Stimulated activated CD8-positive, alpha-beta memory T cell treated with anti-CD3 and anti-CD28 coated beads, Interleukin-4, amount 100 ng/mL, for 1 hour (primary cell): ENCODE results near the gene PLCL1.

Experiments used
- DNase-seq, 2 donors: peaks; one replicate each; pipeline ENCODE4 v3.0.0-alpha.2; 2020; ENCODE audit warnings: low read depth in 2 of 2, low spot score in 1 of 2

The PLCL1 gene

DNA sequence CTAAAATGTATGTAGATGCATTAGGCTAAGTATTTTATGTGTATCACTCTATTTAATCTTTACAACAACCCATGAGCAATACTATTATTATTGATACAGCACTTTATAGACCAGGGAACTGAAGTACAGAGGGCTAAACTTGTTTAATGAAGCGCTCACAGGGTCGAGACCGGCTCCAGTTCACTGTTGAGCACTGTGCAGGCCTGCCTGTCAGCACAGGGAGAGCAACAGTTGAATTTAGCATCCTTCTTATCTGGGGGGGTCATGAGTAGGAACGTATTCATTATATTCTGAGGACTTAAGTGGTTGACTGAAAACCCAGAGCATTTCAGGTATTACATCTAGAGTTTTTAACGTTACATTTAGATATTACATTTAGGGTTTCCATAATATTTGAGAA is 120.1 kb downstream of the PLCL1 start:
- no peak for DNase-seq

DNA sequence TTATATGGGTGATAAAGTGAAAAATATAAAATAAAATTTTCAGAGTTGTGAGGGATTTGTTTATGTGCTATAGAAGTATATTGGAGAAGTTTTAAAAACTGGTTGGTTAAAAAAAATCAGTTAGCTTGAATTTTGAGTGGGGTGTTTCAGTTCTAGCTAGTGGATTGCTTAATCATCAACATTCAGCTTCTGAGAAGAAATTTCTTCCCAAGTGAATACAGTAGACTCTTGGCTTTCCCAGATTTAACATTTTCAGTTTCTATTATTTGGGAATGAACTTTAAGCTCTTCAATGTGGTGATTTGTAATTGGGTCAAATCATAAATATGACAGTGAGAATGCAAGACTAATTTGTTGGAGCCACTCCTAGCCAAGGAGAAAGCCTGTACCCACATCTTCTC is 120.8 kb downstream of the PLCL1 start:
- no peak for DNase-seq

DNA sequence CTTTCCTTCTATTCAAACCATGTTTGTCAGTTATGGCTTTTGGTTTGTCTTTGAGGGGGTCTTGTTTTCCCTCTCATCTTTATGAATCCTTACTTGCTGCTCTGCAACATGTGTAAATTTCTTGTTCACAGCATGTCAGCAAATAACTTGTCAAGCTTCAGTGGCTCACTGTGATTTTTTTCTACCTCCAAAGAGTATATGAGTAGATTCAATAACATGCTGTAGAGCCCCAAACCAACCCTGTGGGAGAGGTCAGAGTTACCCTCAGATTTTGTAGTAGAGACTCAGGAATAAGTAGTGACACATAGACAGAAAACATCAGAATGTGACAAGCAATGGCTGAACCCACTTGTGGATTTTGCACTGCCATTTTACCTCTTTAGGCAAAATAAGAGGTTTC is 121.6 kb downstream of the PLCL1 start:
- no peak for DNase-seq

DNA sequence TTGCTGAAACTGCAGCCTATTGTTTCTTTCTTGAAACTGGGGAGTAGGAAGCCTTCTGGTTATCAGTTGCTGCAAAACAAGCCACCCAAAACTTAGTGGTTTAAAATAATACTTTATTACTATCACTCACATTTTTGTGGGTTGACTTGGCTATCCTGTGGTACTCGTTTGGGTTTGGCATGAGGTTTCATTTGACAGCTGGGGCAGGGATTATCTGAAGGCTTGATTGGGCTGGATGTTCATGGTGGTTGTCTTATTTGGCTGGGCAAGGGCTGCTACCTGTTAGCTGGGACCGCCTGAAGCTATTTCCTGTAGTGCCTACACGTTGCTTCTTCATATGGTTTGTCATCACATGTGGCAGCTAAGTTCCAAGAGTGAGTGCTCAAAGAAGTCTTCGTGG is 122.3 kb downstream of the PLCL1 start:
- DNase-seq = no peak

DNA sequence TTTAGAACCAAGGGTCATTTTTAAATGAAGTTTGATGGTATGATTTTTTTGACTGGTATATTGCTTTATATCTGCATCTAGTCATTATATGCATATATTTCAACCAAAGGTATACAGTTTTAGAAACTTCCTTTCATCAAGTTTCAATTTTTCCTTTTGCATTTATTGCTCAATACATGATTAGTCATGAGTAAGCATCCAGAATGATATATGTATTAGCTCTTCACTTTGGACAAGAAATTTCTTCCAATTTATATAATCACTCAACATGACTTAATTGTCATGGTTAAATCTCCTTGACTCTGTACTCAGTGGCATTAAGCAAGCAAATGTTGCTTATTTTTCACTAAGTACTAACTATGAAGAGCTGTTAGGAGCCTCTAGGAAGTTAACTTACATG is 123.6 kb downstream of the PLCL1 start:
- no peak for DNase-seq

DNA sequence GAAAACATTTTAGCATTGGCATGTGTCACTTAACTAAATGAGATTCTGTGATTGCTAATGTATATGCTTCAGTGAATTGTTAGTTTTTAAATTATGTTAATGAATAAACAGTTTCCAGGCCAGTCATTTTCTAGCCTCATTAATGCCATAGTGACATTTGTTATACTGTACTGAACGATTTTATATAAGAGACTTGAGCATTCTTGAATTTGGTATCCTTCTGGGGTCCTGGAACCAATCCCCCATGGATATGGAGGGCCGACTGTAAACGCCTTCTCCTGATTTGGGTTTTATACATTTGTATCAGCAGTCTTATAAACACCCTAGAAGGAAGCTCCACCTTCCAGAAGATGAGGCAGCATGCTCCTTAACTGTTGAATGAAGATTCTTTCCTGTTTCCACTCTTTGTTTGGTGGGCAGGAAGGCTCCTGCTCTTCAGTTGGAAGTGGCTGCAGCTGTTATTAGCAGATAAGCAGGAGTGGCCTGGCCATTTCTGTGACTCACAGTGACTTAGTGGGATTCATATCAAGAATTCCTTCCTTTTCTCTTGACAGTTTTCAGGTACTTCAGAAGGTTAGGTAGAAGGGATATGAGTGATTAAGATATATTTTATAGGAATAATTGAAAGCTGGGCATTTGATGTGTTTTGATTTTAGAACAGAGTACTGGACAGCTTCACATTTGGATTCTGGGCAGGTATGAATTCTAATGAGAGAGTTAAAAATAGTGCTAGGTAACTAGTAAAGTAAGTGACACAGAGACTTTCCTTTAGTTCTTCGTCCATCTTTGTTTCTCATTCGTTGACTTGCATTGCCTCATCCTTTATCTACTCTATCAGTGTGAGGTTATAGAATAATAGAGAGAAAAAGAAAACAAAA is 124.9 kb downstream of the PLCL1 start:
- DNase-seq = no peak

DNA sequence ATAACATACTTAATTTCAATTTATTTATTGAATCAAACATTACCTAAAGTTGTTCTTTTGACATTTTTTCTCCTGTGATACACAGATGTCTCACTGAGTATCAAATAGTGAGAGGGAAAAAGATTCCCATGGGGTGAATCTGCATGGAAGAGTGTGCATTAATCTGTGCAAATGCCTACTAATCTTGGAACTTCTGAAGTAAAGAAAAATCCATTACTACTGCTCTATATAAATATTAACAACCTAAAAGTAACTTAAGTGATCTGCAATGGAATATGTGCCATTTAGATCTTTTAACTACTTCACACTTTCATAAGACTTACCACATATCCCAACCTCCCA is 125.5 kb downstream of the PLCL1 start:
- no peak for DNase-seq

DNA sequence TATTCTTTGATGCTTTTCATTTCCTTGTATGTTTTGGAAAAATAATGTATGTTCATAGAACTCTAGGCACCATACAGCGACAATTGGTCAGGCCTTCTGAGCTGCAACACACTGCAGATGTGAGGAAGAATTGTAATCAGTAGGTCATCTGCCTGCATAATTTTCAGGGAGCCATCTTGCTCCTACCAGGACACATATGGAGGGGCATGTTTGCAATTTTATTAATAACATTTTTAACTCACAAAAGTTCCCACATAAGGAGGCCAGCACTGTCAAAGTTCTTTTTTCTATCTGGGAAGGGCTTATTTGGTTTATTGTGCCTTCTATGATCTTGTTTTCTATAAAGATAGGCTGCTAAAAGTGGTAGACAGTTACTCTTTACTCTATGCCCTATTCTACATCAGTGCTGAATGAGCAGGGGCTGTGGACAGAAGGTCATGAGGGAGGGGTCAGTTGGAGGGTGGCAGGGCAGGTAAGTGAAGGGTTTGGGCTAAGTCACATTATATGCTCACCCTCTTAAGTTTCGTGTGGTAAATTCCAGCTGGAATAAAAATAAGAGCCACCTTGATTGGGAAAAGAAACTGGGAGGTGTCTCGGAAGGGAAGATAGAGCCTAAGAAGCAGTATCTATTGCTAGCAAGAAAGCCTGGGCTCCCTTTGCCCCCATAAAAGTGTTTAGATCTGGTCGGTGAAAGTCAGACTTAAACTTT is 126.3 kb downstream of the PLCL1 start:
- no peak for DNase-seq

DNA sequence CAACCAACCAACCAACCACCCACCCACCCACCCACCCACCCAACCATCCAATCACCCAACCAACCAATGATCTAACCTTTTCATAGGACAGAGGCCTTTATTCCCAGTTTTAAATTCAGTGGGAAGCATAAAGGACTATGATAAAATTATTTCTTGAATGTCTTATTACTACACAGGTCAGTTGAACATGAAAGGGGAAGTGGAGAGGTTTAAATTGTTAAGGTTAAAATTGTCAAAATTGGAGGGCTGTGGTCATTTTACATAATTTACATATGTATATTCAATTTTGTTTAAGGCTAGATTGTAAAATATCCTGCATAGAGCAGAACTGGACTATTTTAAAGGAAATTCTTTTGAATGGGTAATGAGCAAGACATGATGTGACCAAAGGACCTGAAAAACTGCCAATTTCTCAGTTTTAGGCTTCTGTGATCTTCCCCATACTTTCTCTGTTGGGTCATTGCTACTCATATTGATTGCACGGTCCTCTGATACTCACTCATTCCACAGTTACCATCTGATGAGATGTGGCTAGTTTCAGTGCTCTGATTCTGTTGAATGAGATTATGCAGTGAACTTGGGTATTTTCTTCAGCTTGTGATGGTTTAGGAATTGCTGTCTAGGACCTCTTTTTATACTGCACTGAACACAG is 127.4 kb downstream of the PLCL1 start:
- DNase-seq = no peak

DNA sequence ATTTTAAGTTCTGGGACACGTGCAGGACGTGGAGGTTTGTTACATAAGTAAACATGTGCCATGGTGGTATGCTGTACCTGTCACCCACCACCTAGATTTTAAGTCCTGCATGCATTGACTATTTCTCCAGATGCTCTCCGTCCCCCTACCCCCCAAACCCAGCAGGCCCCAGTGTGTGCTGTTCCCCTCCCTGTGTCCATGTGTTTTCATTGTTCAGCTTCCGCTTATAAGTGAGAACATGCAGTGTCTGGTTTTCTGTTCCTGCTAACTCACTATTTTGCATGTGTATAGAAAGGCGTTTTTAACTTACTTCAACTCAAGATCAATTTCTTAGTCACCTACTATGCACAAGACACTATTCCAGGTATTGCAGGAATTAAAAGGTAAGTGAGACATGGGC is 128.0 kb downstream of the PLCL1 start:
- DNase-seq = no peak

DNA sequence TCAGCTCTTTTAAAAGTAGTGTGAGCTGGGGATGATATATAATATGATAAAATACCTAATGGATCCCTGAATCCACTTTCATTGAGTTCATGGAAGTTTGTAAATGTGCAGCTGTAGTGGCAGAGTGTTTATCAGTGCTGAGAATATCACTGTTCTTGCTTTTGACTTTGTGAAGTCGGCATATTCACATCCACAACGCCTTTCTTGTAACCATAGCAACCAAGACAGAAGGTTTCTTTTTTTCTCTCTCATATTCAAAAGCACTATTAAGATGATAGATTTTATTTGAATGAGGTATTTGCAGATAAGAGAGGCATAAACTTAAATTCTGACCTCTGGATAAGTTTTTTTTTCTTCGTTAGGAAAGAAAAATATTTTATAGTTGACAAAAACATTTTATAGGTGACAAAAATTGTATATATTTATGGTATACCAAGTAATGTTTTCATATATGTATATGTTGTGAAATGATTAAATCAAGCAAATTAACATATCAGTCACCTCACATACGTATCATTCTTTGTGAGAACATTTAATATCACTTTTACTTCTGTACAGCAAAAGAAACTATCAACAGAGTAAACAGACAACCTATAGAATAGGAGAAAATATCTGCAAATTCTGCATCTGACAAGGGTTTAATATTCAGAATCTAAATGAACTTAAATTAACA is 130.0 kb downstream of the PLCL1 start:
- no peak for DNase-seq

DNA sequence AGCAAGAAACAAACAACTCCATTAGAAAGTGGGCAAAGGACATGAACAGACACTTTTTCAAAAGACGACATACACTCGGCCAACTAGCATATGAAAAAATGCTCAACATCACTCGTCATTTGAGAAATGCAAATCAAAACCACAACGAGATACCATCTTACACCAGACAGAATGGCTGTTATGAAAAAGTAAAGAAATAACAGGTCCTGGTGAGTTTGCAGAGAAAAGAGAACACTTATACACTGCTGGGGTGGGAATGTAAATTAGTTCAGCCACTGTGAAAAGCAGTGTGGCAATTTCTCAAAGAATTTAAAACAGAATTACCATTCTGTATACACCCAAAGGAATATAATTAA is 130.5 kb downstream of the PLCL1 start:
- DNase-seq = no peak

DNA sequence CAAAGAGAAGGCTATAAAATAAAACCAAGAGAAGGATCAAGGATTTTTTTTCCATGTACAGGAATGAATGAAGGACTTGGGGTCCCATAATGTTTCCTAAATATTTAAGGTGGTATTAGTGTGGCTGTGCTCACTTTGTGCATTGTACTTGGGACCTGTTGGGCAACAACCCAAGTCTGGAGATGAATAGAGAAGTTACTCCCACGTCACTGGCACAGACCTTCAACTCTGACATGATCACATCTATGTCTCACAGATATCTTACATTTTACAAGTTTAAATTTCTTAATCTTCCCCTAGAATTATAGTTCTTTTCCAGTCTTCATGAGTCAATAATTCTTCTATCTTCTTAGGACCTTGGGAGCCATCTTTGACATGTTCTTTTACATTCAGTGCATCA is 133.4 kb downstream of the PLCL1 start:
- no peak for DNase-seq

DNA sequence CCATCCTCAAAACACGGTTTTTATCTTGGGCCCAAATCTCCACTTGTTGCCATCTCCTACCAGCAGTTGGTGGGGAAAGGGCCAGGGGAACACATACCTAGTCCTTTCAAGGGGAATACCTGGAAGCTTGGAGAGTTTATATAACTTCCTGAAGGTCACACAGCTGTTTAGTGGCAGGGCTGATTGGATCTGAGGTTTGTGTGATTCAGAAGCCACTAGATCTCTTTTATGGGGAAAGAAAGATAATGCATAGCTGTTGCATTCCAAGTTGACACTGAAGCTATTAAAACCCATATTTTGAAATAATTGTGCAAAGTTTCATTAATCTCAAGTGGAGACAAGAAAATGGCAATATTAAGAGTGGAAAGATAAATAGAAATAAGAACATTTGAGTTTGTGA is 134.2 kb downstream of the PLCL1 start:
- DNase-seq = no peak

DNA sequence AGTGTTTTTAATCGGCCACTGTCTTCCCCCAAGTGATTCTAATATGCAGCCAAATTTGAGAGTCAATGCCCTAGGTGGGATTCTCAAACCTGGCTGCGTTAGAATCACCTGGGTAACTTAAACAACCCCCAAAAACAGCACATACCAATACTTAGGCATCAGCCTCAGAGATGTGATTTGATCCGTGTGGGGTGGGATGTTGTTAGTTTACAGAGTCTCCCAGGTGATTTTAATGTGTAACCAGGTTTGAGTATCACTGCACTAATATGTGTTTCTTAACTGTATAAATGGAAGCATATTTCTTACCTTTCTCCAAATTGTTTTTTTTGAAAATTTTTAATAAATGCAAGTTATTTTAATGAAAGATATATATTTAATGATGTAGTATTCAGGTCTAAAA is 135.4 kb downstream of the PLCL1 start:
- no peak for DNase-seq

DNA sequence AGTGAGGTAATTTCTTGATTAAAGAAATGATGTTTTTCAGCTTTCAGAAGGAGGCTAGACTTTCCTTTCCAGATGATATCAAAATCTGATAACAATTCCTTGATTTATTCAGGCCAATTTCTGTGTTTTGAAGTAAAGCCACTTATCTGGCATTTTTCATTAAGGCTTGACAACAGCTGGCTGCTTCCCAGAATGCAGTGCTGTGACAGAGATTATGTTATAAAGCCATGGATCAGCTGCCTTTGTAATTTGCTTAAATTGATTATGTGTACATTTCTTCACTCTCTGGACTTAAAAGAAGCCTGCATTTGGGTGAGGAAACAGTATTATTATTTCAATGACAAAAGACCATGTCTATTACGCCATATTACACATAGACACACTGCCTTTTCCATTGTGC is 136.0 kb downstream of the PLCL1 start:
- no peak for DNase-seq

DNA sequence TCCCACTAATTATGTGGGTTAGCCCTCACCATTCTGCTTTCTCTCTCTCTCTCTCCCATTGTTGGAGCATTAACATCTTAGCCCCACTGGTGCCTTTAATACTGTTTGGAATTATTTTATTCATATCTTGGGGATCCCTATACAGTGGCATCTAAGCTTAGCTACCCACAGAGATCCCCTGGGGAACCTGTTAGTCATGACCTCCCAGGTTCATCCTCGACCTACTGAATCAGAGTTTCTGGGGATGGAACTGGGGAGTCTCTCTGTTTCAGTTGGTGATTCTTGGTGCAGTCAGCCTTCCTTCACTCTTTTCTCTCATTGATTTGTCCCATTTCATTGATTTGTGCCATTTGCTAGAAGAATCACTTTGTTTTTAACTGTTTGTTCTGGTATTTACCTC is 137.3 kb downstream of the PLCL1 start:
- DNase-seq = no peak

DNA sequence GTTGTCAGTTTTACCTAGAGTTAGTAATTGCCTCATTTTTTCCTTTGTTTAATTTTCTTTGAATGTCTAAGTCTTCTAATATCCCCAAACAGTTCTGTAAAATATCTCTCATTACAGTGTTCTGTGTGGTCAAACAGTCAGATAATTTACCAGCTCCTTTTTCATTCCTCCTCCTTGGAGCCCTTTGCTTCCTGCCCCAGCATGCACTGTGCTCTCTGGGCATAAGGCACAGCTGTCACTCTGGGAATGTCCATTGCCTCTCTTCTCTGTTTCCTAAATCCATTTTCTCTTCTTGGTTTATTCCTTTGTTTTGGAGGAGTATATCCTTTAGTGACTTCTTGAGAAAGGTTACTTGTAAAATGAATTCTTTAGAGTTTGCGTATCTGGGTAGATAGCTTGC is 139.3 kb downstream of the PLCL1 start:
- no peak for DNase-seq

DNA sequence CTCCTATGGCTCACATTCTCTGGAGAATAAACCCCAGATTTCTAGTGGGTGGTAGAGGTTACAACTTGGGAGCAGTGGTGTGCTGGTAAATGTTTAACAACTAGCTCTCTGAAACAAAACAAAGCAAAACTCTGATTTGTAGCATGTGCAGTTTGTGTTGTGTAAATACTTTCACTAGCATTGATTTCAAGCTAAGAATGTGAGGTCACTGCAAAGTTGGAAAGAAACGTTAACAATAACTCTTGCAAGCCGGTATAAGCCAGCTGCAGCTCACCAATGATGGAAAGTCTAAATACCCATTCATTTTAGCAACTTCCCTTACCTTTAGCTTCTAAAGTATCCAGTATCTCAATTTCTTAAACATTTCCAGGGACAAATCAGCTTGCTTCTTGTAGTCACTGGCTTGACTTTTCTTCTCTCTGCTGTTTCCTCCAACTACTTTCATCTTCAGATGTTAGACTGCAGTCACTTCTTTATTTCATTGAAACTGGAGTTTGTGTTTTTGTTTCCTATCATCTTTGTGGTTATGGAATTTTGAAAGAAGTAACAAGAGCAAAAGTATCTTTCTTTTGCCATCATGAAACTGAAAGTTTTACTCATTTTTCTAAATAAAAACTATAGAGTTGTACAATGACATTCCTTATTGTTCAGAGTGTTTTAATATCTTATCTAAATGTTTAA is 140.2 kb downstream of the PLCL1 start:
- DNase-seq = no peak

DNA sequence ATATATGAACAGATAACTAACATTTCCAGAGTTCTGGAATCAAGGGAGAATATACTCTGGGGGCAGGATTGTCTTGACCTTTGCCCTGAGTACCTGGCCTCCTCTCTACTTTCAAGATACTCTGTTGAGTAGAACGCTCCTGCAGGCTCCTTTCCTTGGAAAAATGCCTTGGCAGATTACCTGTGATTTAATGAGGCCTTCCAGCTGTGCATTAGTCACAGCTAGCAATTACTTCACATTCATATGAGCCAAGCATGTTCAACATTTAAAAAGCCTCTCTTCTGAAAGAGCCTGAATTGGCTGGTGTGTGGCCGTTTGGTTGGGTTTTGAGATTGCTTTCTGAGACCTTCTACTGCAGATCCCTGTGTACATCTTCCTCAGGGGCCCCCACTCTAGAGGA is 142.2 kb downstream of the PLCL1 start:
- DNase-seq = no peak

DNA sequence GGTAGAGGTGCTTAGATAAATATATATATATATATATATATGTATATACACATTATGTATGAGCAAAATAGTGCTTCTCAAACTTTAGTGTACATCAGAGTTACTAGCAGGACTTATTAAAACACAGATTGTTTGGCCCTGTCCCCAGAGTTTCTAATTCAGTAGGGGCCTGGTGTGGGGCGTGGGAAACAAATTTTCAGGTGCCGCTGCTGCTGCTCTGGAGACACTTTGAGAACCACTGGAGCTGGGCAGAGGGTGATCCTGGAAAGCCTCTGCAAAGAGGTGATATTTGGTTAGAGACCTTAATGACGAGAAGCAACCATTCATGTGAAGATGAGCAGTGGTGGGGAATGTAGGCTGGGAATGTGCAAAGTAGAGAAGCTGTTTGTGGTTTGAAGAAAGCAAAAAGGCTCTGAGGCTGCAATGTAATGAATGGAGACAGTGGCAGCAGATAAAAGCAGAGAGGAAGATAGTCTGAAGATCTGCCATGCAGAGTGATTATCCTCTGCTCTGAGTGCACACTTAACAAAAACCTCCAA is 142.9 kb downstream of the PLCL1 start:
- DNase-seq = no peak
